ENCODE measurements around the gene EMX2. TPM values are rescaled to one million over a fixed set of nuclear protein-coding genes. Genes with fewer than 3 reads are reported as not detected.

EMX2 gene
- total RNA-seq, 1 experiment from 2014 or later: not detected

DNA sequence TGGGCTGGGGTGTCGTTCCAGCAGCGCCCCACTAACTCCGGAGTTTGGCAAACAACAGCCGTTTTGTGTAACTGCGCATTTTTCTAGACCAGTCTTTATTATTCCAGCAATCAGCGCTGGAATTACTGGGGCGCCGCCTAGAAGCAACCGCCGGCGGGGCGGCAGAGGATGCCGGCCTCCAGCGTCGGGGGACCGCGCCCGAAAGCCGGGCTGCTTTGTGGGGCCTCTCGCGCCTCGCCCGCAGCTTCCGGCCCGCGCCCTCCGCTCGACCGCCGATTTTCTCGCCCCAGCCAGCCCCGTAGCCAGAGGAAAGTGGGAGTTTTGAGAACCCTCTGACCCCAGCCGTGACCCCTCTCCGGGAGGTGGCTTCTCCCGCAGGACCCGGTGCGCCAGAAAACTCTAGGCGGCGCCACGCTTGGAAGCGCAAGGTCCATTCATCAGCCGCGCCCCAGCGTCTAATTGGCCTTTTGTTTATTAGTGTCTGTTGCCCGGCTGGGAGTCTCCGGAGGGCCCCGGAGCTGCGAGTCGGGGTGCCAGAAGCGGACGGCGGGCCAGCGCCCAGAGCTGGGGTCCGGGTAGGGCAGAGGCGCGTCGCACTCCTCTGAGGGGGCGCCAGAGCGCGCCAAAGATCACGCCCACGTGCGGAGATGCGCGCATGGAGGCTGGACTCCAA lies 10.7 kb downstream of the EMX2 start:
- in situ Hi-C loops (cut with HindIII; ENCODE audit: low sequenced_read_pairs): no loop called here
- DNase-seq (ENCODE audit: low spot score): no peak

DNA sequence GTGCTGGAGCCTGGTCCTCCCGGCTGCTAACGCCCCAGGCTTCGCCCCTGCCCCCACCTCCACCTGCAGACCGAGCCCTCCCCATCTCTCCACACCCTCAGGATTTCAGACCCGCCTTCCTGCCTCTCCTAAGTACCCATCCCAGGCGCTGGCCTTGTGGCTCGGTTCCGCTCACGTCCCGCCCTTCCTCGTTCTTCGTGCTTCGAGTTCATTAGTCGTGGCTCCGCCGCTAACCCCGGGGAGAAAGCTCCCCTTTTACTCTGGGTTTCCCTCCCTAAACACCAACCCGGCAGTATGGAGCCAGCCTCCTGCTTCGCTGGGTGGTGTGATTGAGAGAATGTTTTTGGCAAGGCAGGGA lies 11.2 kb downstream of the EMX2 start:
- in situ Hi-C loops (cut with HindIII; ENCODE audit: low sequenced_read_pairs): no loop called here
- no peak for DNase-seq (ENCODE audit: low spot score)

DNA sequence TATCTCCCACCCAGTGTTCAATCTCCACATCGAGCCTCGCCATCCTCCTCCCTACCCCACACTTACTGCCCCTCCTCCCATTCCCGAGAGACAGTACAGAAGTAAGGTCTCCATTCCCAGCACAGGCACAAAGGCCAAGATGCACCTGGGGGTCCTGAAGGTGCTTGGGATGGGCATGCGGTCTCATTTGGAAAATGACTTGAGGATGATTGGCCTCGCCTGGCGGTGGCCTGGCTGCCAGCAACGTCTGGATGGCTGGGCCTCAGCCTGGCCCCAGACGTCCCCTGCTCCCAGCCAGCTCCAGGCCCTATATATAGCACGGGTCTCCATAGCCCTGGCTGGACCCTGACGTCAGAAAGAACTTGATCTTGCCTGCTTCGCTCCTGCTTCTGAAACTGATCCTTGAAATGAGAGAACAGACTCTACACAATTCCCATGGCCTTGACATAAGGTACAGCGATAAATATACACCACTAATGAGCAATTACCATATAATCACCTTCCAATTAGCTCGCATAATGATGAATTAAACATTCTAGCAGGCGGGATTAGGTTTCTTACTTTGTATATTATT lies 11.8 kb downstream of the EMX2 start:
- DNase-seq (ENCODE audit: low spot score): no peak
- in situ Hi-C loops (cut with HindIII; ENCODE audit: low sequenced_read_pairs): no loop called here

DNA sequence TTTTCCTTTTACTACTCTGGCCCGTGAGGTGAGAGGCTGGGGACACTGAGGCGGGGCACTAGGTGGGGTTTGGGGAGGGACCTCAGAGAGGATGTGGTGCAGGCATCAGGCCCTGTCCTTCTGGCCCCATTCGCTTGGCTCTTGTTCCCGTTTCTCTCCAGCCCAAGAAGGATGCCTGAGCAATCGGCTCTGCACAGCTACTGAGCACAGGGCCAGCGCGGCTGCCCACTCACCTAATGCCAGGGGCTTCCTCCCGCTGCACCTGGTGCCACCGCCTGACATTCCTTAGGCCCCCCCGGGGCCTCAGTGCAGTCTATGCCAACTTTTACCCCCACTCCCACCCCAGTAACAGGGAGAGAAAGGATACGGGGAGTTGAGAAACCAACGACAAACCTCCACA lies 12.5 kb downstream of the EMX2 start:
- in situ Hi-C loops (cut with HindIII; ENCODE audit: low sequenced_read_pairs): no loop called here
- DNase-seq (ENCODE audit: low spot score): no peak

DNA sequence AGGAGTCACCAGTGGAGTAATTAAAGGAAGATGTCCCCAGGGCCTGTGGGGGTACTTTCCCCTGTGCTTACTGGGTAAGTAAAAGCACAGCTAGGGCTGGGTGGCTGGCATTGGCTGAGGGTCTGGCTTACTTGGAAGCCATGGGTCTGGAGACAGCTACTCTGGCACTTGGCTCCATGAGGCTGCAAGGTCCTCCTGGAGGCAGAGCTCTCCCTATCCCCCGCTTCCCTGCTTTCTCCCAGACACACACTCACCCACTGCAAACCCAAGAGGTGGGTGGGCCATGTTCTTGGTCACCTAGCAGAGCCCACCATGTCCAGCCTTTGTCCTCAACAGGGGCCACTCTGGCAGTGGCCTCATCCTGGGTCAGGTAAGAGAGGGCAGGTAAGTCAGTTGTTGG lies 13.3 kb downstream of the EMX2 start:
- in situ Hi-C loops (cut with HindIII; ENCODE audit: low sequenced_read_pairs): no loop called here
- no peak for DNase-seq (ENCODE audit: low spot score)

DNA sequence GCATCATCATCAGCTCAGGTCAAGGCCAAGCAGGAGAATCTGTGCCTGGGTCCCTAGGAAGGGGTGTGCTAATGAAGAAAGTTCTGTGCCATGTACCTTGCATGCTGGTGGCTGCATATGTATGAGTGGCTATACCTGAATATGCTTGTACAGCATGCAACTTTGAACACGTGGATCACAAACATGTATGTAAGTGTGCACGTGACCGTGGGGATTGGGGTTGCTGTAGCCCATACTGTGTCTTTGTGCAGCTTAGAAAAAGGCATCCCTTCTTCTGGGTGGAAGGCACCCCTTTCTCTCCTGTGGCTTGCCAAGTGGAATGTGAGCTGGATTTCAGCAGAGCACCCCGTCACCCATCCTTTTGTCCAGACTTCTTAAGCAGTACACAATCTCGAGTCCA lies 13.8 kb downstream of the EMX2 start:
- no peak for DNase-seq (ENCODE audit: low spot score)
- in situ Hi-C loops (cut with HindIII; ENCODE audit: low sequenced_read_pairs): no loop called here

DNA sequence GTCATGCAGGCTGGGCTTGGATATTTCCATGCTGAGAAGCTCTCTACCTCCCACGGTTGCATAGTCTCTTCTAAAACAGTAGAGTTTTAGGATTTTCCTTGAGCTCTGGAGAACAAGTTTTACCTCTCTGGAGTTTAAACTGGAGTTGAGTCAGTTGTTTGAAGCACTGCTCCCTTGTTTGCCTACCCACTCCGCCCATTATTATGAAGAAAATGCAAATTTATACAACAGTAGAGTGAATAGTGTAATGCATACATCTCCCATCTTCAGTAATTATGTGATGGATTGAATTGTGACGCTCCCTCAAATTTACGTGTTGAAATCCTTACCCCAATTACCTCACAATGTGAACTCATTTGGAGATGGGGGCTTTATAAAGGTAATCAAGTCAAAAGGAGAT lies 17.2 kb downstream of the EMX2 start:
- in situ Hi-C loops (cut with HindIII; ENCODE audit: low sequenced_read_pairs): no loop called here
- no peak for DNase-seq (ENCODE audit: low spot score)

DNA sequence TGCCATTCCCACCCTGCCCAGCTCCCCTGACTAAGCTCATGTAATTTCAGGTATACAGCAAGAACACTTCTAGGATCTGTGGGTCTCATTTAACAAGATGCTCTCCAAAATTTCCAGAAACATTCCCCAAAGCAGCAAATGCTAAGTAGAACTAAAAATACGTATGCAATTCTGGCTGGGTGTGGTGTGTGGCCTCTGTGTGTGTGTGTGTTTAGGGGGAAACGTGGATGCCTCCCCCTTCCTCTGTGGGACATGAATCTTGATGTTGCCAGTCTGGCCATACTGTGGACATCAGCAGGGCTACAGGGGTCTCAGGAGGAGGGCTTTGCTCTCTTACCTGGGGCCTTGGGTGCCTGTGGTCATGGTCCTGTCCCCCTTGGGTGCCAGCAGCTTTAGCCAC lies 18.4 kb downstream of the EMX2 start:
- DNase-seq (ENCODE audit: low spot score): no peak
- in situ Hi-C loops (cut with HindIII; ENCODE audit: low sequenced_read_pairs): no loop called here

DNA sequence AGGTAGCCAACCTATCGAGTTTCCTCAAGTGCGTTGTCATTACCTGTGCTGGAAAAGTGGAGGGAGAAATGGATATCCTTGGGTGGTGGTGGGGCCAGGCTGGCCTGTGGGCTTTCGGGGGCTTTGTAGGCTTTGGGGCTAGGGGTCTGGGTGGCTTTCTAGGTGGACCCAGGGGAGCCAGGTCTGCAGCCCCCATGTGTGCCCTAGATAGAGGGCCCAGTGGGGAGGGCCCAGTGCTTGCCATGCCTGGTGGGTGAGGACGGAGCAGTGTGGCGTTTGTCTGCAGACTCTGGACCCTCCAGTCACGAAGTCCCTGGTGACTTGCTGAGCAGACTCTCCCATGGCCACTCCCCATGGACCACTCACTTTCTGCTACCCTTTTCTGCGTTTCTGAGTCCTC lies 19.7 kb downstream of the EMX2 start:
- no peak for DNase-seq (ENCODE audit: low spot score)
- in situ Hi-C loops (cut with HindIII; ENCODE audit: low sequenced_read_pairs): no loop called here

DNA sequence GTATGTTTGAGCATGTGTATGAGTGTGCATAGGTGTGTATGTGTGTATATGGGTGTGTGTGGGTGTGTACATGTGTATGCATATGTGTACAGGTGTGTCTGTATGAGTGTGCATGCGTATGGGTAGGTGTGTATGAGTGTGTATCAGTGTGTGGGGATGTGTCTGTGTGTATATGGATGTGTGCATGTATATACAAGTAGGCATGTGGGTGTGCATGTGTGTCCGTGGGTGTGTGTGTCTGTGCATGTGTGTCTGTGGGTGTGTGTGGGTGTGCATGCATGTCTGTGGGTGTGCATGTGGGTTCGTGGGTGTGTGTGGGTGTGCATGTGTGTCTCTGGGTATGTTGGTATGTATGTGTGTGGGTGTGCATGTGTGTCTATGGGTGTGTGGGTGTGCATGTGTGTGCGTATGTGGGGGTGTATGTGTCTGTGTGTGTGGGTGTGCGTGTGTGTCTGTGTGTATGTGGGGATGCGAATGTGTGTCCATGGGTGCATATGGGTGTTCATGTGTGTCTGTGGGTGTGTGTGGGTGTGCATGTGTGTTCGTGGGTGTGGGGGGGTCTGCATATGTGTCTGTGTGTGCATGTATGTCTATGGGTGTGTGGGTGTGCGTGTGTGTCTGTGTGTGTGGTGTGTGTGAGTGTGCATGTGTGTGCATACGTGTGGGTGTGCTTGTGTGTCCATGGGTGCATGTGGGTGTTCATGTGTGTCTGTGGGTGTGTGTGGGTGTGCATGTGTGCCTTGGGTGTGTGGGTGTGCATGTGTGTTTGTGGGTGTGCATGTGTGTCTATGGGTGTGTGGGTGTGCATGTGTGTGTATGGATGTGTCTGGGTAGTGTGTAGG lies 20.6 kb downstream of the EMX2 start:
- no peak for DNase-seq (ENCODE audit: low spot score)
- in situ Hi-C loops (cut with HindIII; ENCODE audit: low sequenced_read_pairs): no loop called here

DNA sequence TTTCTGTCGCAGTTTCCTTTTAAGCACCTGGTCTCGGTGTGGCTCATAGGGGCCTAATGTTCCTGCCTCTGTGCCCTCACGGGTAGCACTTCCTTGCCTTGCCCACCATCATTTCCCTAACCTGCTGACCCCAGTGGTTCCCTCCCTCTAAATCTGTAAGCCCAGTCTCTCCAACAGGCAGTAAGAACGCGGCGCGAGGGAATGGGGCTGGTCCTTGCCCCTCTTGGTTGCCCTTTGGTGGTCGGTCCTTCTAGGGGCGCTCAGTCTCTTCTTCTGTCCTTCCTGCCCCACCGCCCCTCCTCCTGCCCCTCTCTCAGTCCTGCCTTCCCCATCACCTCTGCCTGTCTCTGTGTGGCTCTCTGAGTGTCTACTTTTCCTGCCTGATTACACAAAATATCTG lies 21.2 kb downstream of the EMX2 start:
- in situ Hi-C loops (cut with HindIII; ENCODE audit: low sequenced_read_pairs): no loop called here

DNA sequence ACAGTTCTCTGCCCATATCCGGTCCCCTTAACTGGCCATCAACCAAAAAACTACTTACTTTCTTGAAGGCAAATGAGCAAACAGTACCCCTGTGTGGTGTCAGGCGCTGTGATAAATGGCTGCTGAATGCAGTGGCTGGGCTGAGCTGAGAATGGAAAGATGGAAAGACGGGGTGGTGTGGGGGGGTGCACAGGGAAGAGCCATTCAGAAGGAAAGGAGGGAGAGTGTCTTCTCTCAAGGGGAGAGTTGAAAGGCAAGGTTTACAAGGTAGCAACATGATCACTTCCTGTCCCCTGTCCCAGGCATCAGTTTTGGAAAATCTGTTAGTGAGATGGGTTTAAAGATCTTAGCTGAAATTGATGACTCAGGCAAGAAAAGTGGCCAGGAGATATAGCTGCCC lies 22.5 kb downstream of the EMX2 start:
- in situ Hi-C loops (cut with HindIII; ENCODE audit: low sequenced_read_pairs): no loop called here
- no peak for DNase-seq (ENCODE audit: low spot score)

More for the DNA sequence above, 21.2 kb downstream of the EMX2 start:
- DNase-seq (ENCODE audit: low spot score): no peak

DNA sequence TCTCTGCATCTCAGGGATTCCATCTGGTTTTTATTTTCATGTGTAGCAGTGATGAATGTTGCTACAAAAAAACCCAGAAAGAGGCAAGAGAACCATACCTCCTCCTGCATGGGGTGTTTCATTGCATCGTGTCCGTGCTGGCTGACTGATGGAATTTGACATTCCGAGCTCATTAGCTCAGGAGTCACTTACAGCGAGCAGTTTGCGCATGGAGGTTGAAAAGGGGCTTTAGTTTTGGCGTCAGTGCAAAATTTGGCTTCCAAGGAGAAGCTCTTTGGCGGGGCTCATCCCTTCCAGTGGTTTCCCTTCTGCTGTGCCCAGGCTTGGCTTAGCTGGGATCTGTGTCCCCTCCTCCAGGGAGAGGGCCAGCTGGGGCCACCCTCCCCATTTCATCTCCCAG lies 25.8 kb downstream of the EMX2 start:
- in situ Hi-C loops (cut with HindIII; ENCODE audit: low sequenced_read_pairs): no loop called here
- no peak for DNase-seq (ENCODE audit: low spot score)

DNA sequence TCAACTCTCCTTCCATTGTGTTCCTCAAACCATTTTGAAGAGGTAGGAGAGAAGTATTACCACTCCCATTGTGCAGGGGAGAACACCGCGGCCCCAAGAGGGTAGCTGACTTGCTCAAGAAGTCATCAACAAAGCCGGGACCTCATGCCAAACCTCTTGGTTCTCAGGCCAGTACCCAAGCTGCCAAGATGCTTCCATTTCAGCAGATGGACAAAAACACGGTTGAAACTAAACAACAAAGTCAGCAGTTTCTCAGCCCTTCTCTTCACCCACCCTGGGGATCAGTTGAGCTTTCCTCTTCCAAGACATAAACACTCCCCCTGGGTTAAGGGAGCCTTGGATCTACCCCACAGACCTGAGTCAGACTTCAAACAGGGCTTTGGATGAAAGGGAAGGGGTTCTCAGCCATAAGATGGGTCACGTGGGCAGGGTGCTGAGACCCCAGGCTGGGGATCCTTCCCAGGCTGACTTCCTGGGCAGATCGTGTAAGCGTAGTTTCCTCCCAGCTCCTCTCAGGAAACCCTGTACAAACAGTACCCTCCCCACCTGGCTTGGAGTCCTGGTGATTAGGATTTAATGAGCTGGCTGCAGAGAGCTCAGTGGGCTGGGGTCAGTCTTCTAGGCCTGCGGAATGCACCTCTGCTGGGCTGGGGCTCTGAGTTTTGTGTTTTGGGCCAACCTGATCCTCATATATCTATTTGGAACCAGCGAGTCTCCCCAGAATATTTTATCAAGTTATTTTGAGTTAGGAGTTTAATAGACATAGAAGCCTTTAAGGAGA lies 27.3 kb downstream of the EMX2 start:
- in situ Hi-C loops (cut with HindIII; ENCODE audit: low sequenced_read_pairs): no loop called here
- DNase-seq (ENCODE audit: low spot score): no peak

DNA sequence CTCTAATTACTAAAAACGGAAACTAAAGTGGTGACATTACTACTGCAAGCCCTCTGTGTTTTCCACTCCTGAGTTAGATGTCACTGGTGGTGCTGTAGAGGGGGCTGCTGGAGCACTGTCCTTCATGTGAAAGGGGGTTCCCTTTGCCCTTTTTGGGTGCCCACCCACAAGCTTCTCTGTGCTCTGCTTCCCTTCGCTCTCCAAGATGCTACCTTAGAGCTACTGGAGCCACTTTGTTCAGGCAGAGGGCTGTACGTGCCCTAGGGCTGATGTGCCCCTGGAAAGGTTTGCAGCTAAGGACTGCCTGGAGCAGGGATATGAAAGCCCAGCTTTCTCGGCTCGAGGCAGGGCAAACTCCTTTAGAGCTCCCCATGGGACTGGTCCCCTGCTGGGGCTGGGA lies 28.3 kb downstream of the EMX2 start:
- DNase-seq (ENCODE audit: low spot score): no peak
- in situ Hi-C loops (cut with HindIII; ENCODE audit: low sequenced_read_pairs): no loop called here

DNA sequence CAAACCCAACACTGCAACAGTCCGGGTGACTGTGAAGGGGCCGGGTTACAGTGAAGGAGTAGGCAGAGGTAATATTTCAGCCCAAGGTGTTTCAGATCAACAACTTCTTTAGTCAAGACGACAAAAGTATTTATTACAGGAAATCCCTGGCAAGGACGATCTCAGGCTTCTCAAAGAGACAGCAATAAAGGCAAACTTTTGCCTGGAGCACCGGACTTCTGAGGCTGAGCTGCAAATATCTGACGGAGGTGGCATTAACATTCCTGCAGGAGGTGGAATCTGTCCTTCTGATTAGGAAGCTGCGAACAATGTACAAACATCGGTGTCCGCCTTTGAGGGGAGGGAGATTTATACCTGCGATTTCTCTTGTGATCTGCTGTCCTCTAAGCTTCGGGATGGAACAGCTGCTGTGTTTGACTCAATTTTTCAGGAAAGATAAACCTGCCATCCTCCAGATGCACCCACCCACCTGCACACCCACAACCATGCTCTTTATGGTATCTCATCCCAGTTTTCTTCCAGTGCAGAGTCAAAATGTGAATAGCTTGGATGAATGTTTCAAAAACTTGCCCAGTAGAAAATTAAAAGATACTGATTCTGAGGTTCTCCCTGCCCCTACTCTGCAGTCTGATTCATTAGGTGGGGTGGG lies 32.1 kb downstream of the EMX2 start:
- in situ Hi-C loops (cut with HindIII; ENCODE audit: low sequenced_read_pairs): no loop called here

DNA sequence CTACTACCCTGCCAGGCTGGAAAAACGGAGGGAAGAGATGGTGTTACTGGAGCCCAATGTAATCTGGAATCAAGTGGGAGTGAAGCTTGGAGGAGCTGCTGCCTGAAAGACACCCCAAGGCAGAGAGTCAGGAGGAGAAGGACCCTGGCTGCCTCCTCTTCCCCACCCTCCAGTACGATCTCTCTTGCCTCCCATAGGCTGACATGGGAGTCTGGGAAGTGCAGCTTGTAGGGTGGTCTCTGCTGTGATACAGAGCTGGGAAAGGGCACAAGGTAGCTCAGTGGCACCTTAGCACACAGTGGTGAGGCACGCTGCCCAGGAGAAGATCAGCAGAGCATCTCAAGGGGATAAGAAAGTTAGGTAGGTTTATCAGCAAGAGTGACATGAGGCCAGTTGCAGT lies 35.9 kb downstream of the EMX2 start:
- in situ Hi-C loops (cut with HindIII; ENCODE audit: low sequenced_read_pairs): no loop called here

More for the DNA sequence above, 32.1 kb downstream of the EMX2 start:
- DNase-seq (ENCODE audit: low spot score): no peak

DNA sequence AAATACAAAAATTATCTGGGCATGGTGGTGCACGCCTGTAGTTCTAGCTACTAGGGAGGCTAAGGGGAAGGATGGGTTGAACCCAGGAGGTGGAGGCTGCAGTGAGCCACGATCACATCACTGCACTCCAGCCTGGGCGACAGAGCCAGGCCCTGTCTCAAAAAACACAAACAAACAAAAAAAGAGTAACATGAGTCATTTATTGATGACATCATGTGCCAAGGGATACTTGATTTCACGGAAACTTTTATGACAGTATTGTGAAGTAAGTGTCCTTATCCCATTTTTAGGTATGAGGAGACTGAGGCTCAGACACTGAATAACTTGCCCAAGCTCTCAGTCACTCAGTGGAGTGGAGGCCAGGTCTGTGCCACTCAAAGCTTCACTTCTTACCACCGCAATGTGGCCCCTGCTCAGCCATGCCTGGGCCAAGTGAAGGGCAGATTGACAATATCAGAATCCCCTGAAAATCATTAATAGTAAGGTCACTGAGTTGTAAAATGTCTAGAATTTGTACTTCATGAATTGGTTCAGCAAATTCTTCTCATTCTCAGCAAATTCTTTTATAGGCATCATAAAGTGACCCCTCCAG lies 36.5 kb downstream of the EMX2 start:
- DNase-seq (ENCODE audit: low spot score): no peak
- in situ Hi-C loops (cut with HindIII; ENCODE audit: low sequenced_read_pairs): no loop called here

More for the DNA sequence above, 35.9 kb downstream of the EMX2 start:
- DNase-seq (ENCODE audit: low spot score): no peak

DNA sequence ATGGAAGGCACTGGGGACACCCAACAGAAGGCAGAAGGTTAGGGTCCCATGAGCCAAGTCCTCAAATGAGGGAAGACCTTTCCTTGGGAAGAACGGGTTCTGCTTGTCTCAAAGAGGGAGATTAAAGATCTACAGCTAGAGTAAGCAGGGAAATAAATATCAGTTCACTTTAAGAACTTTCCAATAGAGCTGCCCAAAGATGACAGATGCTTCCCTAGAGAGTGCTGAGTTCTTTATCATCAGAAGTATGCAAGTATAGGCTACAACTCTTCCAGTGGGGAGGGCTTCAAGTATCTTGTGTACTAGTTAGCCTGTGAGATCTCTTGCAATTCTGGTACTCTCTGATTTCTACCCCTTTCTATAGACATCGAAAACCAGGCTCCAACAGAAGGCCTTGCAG lies 39.4 kb downstream of the EMX2 start:
- no peak for DNase-seq (ENCODE audit: low spot score)

More for the DNA sequence above, 39.4 kb downstream of the EMX2 start:
- in situ Hi-C loops (cut with HindIII; ENCODE audit: low sequenced_read_pairs): no loop called here

All from G401 (cell line).